Measurements from ENCODE around the gene ANO3.

The ANO3 gene

GRCh38 chr11:26350002-26350401 lies 18.1 kb downstream of the ANO3 start:
- ChIA-PET POLR2A (no interaction called here), CTCF (no interaction called here)
- no peak for DNase-seq (ENCODE audit: extremely low spot score)
- no peak for TF ChIP-seq CTCF (IDR thresholded peaks at IDR 0.05; ENCODE audit: control extremely low read depth, extremely low read depth, low read depth, missing control alignments)

DNA sequence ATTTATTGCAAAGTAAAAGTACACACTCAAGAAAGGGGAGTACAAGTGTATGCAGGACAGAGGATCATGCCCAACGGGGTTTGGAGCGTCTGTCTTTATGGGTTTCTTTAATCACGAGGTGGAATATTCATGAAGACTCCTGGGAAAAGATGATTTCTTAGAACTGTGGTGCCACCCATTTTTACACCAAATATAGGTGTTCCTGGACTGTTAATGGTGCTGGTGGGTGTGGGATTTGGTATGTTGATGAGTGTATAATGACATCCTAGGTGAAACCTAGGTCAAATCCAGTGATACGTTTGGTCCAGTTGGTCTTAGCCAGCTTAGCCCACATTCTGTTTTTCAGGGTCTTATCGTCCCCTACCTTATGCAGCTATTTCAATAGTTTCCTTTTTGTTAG lies 21.1 kb downstream of the ANO3 start:
- ChIA-PET POLR2A (no interaction called here), CTCF (no interaction called here)
- DNase-seq (ENCODE audit: extremely low spot score) = no peak
- no peak for TF ChIP-seq CTCF (IDR thresholded peaks at IDR 0.05; ENCODE audit: control extremely low read depth, extremely low read depth, low read depth, missing control alignments)

GRCh38 chr11:26359055-26359454 lies 27.1 kb downstream of the ANO3 start:
- ChIA-PET POLR2A (no interaction called here), CTCF (interaction anchor here (1.5 kb wide), 1 partner anchor 45 kb away, joined by 3 read pairs; no protein-coding TSS in a partner anchor)
- no peak for DNase-seq (ENCODE audit: extremely low spot score)
- no peak for TF ChIP-seq CTCF (IDR thresholded peaks at IDR 0.05; ENCODE audit: control extremely low read depth, extremely low read depth, low read depth, missing control alignments)

GRCh38 chr11:26365284-26365683 lies 33.4 kb downstream of the ANO3 start:
- no peak for DNase-seq (ENCODE audit: extremely low spot score)
- ChIA-PET CTCF (no interaction called here), POLR2A (no interaction called here)
- TF ChIP-seq CTCF (IDR thresholded peaks at IDR 0.05; ENCODE audit: control extremely low read depth, extremely low read depth, low read depth, missing control alignments) = no peak

- POLR2A ChIA-PET = no interaction called here
- DNase-seq (ENCODE audit: extremely low spot score) = no peak
- CTCF ChIA-PET = no interaction called here
- no peak for TF ChIP-seq CTCF (IDR thresholded peaks at IDR 0.05; ENCODE audit: control extremely low read depth, extremely low read depth, low read depth, missing control alignments)
Measured at GRCh38 chr11:26377619-26378018, 45.7 kb downstream of the ANO3 start.

DNA sequence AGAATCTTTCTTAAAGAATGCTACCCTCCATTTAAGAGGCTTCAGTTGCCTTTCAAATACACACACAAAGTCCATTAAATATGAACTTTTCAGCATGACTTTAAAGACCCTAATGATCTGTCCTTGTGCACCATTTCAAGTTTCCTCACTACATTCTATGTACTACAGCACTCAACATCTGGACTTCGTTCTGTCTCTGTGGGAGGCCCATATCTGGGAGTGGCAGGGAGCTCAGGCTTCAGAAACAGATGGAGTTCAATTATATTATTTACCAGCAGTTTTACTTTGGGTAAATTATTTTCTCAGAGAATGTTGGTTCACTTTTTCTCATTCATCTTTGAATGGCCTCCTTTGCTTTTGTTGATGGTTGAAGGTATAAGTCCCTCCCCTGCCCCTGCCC lies 67.4 kb downstream of the ANO3 start:
- no peak for TF ChIP-seq CTCF (IDR thresholded peaks at IDR 0.05; ENCODE audit: control extremely low read depth, extremely low read depth, low read depth, missing control alignments)
- no peak for DNase-seq (ENCODE audit: extremely low spot score)
- POLR2A ChIA-PET = no interaction called here
- CTCF ChIA-PET = no interaction called here

All from GM10248 (cell line).